NCI-H2196 (cell line): Measurements from ENCODE around the gene MLXIP.

Experiments used
- DNase-seq: peaks from one replicate; lab custom pipeline; 2025; ENCODE audit not compliant: unreplicated experiment; lab: John Stamatoyannopoulos, UW

MLXIP gene

GRCh38 chr12:122076743-122077495 is 1.6 kb upstream of the MLXIP start:
- DNase-seq = no peak

DNA sequence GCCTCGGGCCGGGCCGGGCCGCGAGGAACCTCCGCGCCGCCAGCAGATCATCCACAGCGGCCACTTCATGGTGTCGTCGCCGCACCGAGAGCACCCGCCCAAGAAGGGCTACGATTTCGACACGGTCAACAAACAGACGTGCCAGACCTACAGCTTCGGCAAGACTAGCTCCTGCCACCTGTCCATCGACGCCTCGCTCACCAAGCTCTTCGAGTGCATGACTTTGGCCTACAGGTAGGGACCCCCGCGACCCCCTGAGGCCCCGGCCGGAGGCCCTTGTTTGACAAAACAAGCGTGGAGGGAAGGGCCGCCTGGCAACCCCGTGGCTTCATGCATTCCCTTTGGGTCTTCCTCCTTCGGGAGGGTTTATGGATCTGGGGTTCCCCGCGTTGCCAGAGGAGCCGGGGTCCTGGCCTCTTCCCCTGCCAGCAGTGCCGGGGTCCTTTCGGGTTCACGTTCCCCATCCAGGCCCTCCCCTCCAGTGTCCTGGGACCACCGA is 526 bp downstream of the MLXIP start:
- no peak for DNase-seq

GRCh38 chr12:122079532-122080081 is 1.1 kb downstream of the MLXIP start:
- no peak for DNase-seq

DNA sequence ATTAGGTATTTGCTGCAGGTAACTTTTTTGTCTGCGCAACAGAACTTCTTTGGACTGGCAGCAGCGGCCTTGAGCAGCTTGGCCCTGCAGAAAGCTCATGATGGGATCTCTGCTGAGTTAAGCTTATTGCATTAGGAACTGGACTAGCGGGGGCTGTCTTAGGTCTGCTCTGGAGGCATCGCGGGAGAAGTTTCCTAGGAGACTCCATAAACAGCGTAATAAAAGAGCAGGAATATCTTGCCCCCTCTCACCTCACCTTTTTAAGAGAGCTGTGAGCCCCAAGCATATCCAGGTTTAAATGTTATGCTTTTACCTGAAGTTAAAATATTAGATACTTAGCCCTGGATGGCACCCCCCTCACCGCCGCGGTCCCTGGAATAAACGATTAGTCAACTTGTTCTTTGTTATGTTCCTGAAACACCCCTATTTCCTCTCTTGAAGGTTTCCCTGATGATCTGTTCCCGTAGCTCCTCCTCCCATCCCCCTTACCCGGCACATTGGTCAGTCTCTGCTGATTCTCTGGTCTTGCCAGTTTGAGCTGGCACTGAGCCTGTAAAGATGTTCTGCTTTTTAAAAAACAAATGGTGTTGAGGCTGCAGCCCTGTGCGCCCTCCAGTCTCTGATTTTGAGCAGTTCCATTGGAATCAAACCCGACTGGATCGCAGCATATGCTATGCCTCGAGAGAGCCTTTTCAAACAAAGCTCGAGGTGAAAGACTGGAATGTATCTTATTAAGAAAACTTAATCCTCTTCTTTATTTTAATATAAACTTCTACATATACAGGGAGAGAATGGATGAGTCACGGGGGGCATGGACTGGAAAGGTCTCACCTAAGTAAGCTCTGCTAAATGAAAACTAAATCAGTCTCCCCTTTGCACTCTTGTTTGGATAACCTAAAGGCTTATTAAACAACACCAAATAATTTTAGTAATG is 1.9 kb downstream of the MLXIP start:
- DNase-seq = peak; percentile 39

GRCh38 chr12:122081083-122081696 is 2.6 kb downstream of the MLXIP start:
- no peak for DNase-seq

- DNase-seq = no peak
Measured at GRCh38 chr12:122081697-122082221, 3.2 kb downstream of the MLXIP start.

DNA sequence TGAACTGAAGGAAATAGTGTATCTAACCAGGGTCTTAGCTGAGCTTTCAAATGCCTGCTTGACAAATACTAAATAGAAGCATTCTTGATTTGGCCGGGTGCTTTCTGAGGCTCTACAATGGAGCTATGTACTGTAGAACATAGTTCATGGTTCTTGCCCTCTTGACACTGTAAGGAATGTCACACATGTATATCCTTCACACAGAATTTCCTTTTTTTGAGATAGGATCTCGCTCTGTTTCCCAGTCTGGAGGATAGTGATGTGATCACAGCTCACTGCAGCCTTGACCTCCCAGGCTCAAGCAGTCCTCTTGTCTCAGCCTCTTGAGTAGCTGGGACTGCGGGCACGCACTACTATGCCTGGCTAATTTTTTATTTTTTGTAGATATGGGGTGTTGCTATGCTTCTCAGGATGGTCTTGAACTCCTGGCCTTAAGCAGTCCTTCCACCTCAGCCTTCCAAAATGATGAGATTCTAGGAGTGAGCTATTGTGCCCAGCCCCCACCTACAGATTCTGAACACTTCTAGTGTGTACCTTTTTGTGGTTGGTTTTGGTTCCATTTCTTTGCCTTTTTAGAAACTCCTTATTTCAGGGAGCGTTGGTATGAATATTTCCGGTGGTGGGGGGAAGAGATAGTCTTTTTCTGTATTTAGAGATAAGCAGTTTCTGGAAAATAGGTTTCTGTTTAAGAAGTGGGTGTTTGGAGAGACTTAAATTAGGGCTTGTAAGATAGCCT is 4.2 kb downstream of the MLXIP start:
- no peak for DNase-seq

DNA sequence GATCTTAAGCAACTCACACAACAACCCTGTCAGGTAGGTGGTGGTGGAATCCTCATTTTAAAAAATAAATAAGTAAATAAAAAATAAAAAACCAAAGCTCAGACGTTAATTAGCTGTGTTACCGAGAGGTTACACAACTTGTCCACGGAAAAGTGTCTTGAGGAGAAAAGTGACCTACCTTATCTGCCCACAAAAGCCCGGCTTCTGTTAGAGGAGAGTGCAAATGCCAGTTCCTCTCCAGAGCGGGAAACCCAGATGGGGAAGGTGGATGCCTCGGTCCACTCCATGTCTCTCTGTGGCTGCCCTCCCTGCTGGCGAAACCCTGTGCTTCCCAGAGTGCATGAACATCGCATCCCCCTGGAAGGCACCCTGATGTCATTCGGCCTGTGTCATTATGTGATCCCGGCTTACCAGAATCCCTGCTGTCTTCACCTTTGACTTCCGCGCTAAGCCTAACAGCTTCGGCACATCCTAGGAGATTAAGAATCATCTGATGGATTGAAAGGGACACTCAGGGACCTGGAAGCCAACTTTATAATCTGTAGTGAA is 6.4 kb downstream of the MLXIP start:
- DNase-seq = no peak

DNA sequence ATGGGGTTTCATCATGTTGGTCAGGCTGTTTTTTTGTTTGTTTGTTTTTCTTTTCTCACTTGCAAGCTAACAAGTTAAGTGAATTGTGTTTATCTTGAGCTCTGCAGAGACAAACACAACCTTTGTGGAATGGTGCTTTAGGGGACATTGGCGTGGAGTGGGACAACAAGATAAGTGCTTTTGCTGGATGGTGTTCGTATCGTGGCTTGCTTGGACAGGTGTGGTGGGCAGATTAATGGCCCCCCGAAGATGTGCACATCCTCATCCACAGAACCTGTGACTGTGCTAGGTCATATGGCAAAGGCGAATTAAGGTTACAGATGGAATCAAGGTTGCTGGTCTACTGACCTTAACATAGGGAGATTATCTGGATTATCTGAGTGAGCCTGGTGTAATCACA is 7.0 kb downstream of the MLXIP start:
- DNase-seq = no peak

DNA sequence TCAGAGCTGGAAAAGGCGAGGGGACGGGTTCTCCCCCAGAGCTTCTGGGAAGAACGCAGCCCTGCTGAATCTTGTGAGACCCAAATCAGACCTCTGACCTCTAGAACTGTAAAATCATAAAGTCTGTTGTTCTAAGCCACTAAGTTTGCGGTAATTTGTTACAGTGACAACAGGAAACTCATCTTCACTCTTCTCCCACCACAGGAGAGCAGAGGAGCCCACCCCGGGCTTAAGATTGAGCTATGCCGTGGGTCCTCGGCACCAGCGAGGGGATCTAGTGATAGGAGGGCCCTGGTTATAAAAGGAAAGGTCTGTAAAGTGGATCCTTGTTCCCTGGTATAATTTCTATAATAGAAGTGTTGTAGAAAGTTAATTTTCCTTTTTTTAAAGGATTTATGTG is 7.6 kb downstream of the MLXIP start:
- DNase-seq = no peak

GRCh38 chr12:122086641-122087285 is 8.2 kb downstream of the MLXIP start:
- DNase-seq = no peak

DNA sequence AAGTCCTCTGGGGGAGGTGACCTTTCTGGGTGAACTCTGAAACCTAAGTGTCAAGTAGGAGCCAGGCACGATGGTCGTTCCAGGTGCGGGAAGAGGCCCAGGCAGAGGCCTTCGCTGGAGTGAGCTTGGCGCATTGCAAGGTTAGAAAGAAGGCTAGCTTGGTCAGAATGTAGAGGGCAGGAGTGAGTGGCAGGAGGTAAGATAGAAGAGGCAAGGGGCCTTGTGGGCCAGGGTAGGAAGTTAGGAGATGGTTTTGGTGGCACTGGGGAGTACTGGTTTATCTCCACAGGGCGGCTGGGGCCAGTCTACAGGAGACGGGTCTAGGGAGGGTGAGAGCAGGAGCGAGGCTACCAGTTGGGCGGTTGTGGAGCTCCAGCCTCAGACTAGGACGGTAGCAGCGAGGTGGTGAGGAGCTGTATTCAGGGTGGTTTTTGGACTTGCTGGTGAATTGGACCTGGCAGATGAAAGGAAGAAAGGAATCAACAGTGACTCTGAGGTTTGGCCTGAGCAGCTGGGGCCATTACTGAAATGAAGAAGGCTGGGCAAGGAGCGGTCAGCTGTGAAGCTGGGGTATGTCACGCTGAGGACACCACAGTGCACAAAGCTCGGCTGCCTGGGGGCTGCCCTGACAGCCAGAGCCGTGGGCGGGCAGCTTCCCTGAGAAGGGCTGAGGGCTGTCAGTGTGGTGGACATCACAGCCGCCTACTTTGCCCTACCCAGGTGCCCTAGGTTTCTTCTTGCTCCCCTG is 9.0 kb downstream of the MLXIP start:
- no peak for DNase-seq

DNA sequence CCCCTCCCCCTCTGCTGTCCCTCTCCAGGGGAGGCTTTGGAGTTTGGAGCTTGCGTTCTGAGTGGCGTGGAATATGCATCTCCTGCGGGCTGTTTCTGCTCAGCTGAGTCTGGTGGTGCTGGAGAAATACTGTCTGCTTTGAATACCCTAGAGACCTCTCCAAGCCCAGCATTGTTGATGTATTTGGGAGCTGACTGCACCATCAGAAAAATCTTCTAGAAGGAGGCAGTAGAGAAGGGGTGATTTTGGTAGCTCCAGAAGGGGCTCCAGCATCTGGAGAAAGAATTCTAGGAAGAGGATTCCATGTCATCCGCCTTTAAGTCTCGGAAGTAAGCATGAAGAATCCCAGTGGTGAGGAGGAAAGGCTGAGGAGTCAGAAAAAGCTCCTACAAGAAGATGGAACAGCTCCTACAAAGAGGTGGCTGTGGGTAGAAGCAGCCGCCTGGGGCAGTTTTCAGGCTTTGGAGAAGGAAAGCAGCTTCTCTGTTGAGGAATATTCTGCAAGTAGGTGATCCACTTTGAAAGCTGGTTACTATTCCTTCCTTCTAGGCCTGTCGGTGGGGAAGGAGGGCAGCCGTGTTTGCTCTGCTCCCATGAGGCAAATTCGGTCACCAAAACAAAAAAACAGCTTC is 9.7 kb downstream of the MLXIP start:
- DNase-seq = no peak

GRCh38 chr12:122089077-122089476 is 10.5 kb downstream of the MLXIP start:
- DNase-seq = no peak

- no peak for DNase-seq
Measured at GRCh38 chr12:122090759-122091515, 12.4 kb downstream of the MLXIP start.

DNA sequence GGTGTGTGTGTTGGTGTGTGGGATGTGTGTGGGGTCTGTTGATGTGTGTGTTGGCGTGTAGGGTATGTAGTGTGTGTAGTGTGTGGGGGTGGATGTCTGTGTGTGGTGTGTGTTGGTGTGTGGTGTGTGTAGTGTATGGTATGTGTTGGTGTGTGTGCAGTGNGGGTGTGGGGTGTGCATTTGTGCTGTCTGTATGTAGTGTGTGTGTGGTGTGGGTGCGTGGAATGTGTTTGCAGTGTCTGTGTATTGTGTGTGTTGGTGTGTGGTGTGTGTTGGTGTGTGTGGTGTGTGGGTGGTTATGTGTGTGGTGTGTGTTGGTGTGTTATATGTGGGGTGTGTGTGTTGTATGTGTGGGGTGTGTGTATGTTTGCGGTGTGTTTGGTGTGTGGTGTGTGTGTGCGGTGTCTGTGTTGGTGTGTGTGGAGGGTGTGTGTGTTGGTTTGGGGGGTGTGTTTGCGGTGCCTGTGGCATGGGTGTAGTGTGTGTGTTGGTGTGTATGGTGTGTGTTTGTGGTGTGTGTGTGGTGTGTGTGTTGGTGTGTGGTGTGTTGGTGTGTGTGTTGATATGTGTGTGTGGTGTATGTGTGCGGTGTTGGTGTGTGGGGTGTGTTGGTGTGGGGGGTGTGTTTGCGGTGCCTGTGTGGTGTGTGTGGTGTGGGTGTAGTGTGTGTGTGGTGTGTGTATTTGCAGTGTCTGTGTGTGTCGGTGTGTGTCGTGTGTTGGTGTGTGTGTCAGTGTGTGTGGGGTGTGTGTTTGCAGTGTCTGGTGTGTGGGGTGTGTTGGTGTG is 14.7 kb downstream of the MLXIP start:
- no peak for DNase-seq
